Heart right ventricle (tissue), 16 donors: ENCODE results near the gene ZC3H4. TPM values are rescaled to one million over a fixed set of nuclear protein-coding genes. Genes with fewer than 3 reads are reported as not detected.

ENCODE experiments used
- ATAC-seq, 8 donors: fragments of 200-7000 bp; cut with Tn5 transposase; one replicate each; pipeline ENCODE4 v1.9.1; 2020; ENCODE audit warnings: mild to moderate bottlenecking in 8 of 8, moderate library complexity in 8 of 8, moderate number of reproducible peaks in 1 of 8
- DNase-seq, 2 donors: peaks; one replicate each; pipeline ENCODE4 v3.0.0-alpha.2; 2020
- H3K27ac ChIP-seq, 10 donors: fragments of 200-600 bp; sonication (generic) in 2 of 10; one replicate each; pipeline versions ENCODE4 v1.5.0 to v1.8.0; 2020 to 2022; ENCODE audit warnings: mild to moderate bottlenecking in 3 of 10
- H3K27me3 ChIP-seq, 7 donors: fragments of 200-600 bp; one replicate each; pipeline ENCODE4 v1.8.0; 2021 to 2022; ENCODE audit warnings: mild to moderate bottlenecking in 2 of 7
- H3K36me3 ChIP-seq, 9 donors: fragments of 200-600 bp; sonication (generic) in 1 of 9; one replicate each; pipeline versions ENCODE4 v1.5.0 to v1.8.0; 2020 to 2022; ENCODE audit warnings: mild to moderate bottlenecking in 2 of 9
- H3K4me1 ChIP-seq, 9 donors: fragments of 200-600 bp; sonication (generic) in 1 of 9; one replicate each; pipeline versions ENCODE4 v1.5.0 to v1.8.0; 2020 to 2022; ENCODE audit warnings: mild to moderate bottlenecking in 4 of 9
- H3K4me3 ChIP-seq, 10 donors: fragments of 200-600 bp; sonication (generic) in 2 of 10; one replicate each; pipeline versions ENCODE4 v1.5.0 to v1.8.0; 2020 to 2022; ENCODE audit warnings: mild to moderate bottlenecking in 7 of 10, moderate library complexity in 2 of 10
- H3K9me3 ChIP-seq, 11 donors: fragments of 200-600 bp in 10 of 11; sonication (generic) in 2 of 11; one replicate each; pipeline versions ENCODE4 v1.5.0 to v1.8.0; 2013 to 2022; ENCODE audit warnings: mild to moderate bottlenecking in 2 of 11, control low read depth in 1 of 11, moderate library complexity in 1 of 11
- CTCF ChIP-seq, 9 donors: fragments of 200-600 bp; sonication (generic) in 2 of 9; IDR thresholded peaks; one replicate each; pipeline versions ENCODE4 v1.5.0 to v1.8.0; 2021 to 2022; ENCODE audit warnings: antibody characterized with exemption in 9 of 9, mild to moderate bottlenecking in 5 of 9, moderate library complexity in 1 of 9
- WGBS, 2 donors: extraction: QIAGEN DNeasy Blood & Tissue Kit; methylation state at CpG; one replicate each; pipeline ENCODE4 v1.1.7; 2013; ENCODE audit warnings: inconsistent platforms in 1 of 2; 5-methylcytosine and 5-hydroxymethylcytosine counted together
- intact Hi-C, 10 donors: fragments of 100-400 bp; cut with DNase I; formaldehyde crosslinking; loops; one replicate each; pipeline versions ENCODE4 v1.11.1 to v1.14.2; 2022
- polyA plus RNA-seq, 2 donors: library from polyadenylated mRNA; stranded (reverse); fragments of 200-250 nt; gene quantifications; one replicate each; pipeline ENCODE4 v1.2.3, GENCODE V29; 2013
- total RNA-seq, 10 donors: library from RNA; stranded (reverse); fragmentation: NEBNext Ultra II Directional in 3 of 10; extraction: Animal tissue kit (Norgen Biotek cat#: 25700) in 3 of 10; gene quantifications; one replicate each; pipeline versions ENCODE4 v1.2.1 to v1.2.4, GENCODE V29; 2021 to 2023
- donor health status: Arrhythmogenic right ventricular cardiomyopathy.
- donor health status: ischemic (EF 13 %, LVEDD 7.1; RV severe dilation, severe dysfunction).
- donor health status: healthy with polysubstance abuse.
- donor health status: DM: no; HTN: yes; CAD: no.
- donor health status: DM: no; HTN: no; CAD: no.
- donor health status: ischemic (EF 25% LVEDD 6.9; RV normal size, moderate dysfunction).
- donor health status: ischemic (EF 25% LVEDD 5.7; RV mildly dilated, moderate dysfunction).
- donor health status: healthy.
- donor health status: DM: yes; HTN: yes; CAD: no.
- donor health status: Ischemic cardiomyopathy.
- donor health status: ischemic (EF 35%, LVEDD 5.7; RV mildly dilated, moderate dysfunction).
- donor health status: nonischemic (EF 11% LVEDD 7.7; RV severe dilation, severe dysfunction).
- donor health status: DM: yes; HTN: yes; CAD: no.
- donor health status: PGD.
- donor health status: ischemic (EF 29% LVEDD 5.4; RV normal size, mild dysfunction).
- donor health status: nonischemic (EF 23%, LVEDD 6.1; RV moderate dilation, normal function).

The ZC3H4 gene
- total and polyA plus RNA-seq, 12 donors: 4.5 to 32.8 (median 25.1) TPM

- peak overlapping the region; percentile 39 to 100 (median 100) for H3K27ac ChIP-seq
- no peak for DNase-seq
- 60 to 80% methylated on average over 9 of the region's 9 CpGs for WGBS, 2 donors
- intact Hi-C loops: loop anchor here in 1 of 10 donors (10.0 kb wide), 1 partner anchor 253 kb away; the partner anchor contains the start of gene AP2S1
- H3K4me1 ChIP-seq: peaks cover 6 to 78% (median 59%) of the 10 kb centered on the region in 9 donors
- peaks cover 0 to 33% (median 0%) of the 10 kb centered on the region in 9 donors for H3K36me3 ChIP-seq
- no peak for TF ChIP-seq CTCF (IDR thresholded peaks at IDR 0.05)
- no peak for ATAC-seq
- peak overlapping the region in 1 of 10 donors; percentile 1 for H3K4me3 ChIP-seq
- no peaks in the 10 kb centered on the region for H3K27me3 ChIP-seq
- no peaks in the 10 kb centered on the region for H3K9me3 ChIP-seq
Observed at GRCh38 chr19:47107953-47108746, 5.4 kb downstream of the ZC3H4 start.

GRCh38 chr19:47107202-47107952, 6.2 kb downstream of the ZC3H4 start:
- no peak for TF ChIP-seq CTCF (IDR thresholded peaks at IDR 0.05)
- H3K27me3 ChIP-seq: no peaks in the 10 kb centered on the region
- H3K4me1 ChIP-seq: peaks cover 6 to 86% (median 66%) of the 10 kb centered on the region in 9 donors
- 16 to 27% methylated on average over 9 of the region's 9 CpGs for WGBS, 2 donors
- H3K9me3 ChIP-seq: no peaks in the 10 kb centered on the region
- intact Hi-C loops: loop anchor here in 1 of 10 donors (10.0 kb wide), 1 partner anchor 253 kb away; the partner anchor contains the start of gene AP2S1
- peak in 1 of 8 donors; percentile 37 for ATAC-seq
- DNase-seq: no peak
- peak overlapping the region; percentile 39 to 100 (median 100) for H3K27ac ChIP-seq
- H3K4me3 ChIP-seq: peak overlapping the region in 1 of 10 donors; percentile 1
- peaks cover 0 to 33% (median 0%) of the 10 kb centered on the region in 9 donors for H3K36me3 ChIP-seq

GRCh38 chr19:47106821-47107201, 6.8 kb downstream of the ZC3H4 start:
- Histone ChIP-seq H3K4me3 (peak overlapping the region in 1 of 10 donors; percentile 1), H3K36me3 (peaks cover 0 to 33% (median 0%) of the 10 kb centered on the region in 9 donors), H3K27ac (peak overlapping the region; percentile 39 to 100 (median 100)), H3K9me3 (no peaks in the 10 kb centered on the region), H3K4me1 (peaks cover 6 to 92% (median 72%) of the 10 kb centered on the region in 9 donors), H3K27me3 (no peaks in the 10 kb centered on the region)
- intact Hi-C loops: loop anchor here in 1 of 10 donors (10.0 kb wide), 1 partner anchor 252 kb away; the partner anchor contains the start of gene AP2S1
- no peak for TF ChIP-seq CTCF (IDR thresholded peaks at IDR 0.05)
- 68 to 71% methylated on average over 2 of the region's 2 CpGs for WGBS, 2 donors
- DNase-seq (no peak), ATAC-seq (peak in 3 of 8 donors; percentile 6 to 50 (median 7))

GRCh38 chr19:47105874-47106273, 7.7 kb downstream of the ZC3H4 start:
- H3K9me3 ChIP-seq: no peaks in the 10 kb centered on the region
- ATAC-seq (no peak), DNase-seq (no peak)
- intact Hi-C loops: loop anchor here in 1 of 10 donors (10.0 kb wide), 1 partner anchor 251 kb away; the partner anchor contains the start of gene AP2S1
- peaks cover 6 to 92% (median 74%) of the 10 kb centered on the region in 9 donors for H3K4me1 ChIP-seq
- no peaks in the 10 kb centered on the region for H3K27me3 ChIP-seq
- TF ChIP-seq CTCF (IDR thresholded peaks at IDR 0.05): no peak
- H3K36me3 ChIP-seq: peaks cover 0 to 33% (median 0%) of the 10 kb centered on the region in 9 donors
- 63 to 66% methylated on average over 2 of the region's 2 CpGs for WGBS, 2 donors
- H3K4me3 ChIP-seq: no peak overlapping the region
- peak overlapping the region in 6 of 10 donors; percentile 39 to 100 (median 100) for H3K27ac ChIP-seq
